B cell (primary cell): Measurements from ENCODE around the gene TPSG1. TPM values are rescaled to one million over a fixed set of nuclear protein-coding genes. Genes with fewer than 3 reads are reported as not detected.

Experiments used
- ATAC-seq: fragments of 200-7000 bp; cut with Tn5 transposase; one replicate; pipeline ENCODE4 v1.10.0; 2021; ENCODE audit warnings: low read depth, mild to moderate bottlenecking, moderate number of reproducible peaks, moderate library complexity
- CTCF ChIA-PET: fragments of 350-600 bp; sonication (Branson Sonifier 250); formaldehyde crosslinking; loops from one replicate; lab custom pipeline; 2021; ENCODE audit warnings: antibody characterized with exemption, inconsistent platforms; lab: Charles Lee
- POLR2A ChIA-PET: fragments of 350-600 bp; sonication (Branson Sonifier 250); formaldehyde crosslinking; loops from one replicate; lab custom pipeline; 2021; ENCODE audit warnings: antibody characterized with exemption; lab: Charles Lee
- DNase-seq: peaks from one replicate; pipeline ENCODE4 v3.0.0; 2013
- H2AFZ ChIP-seq: 2 replicates; pipeline ENCODE4 v1.6.1; 2012; ENCODE audit warnings: mild to moderate bottlenecking, low read depth, low read length; ENCODE audit not compliant: insufficient read depth, poor library complexity, severe bottlenecking
- H3K27ac ChIP-seq, 2 donors: 1 replicate in 1 of 2; 2 replicates in 1 of 2; pipeline ENCODE4 v1.5.1; 2012 to 2013; ENCODE audit warnings: low read length in 2 of 2, mild to moderate bottlenecking in 2 of 2, moderate library complexity in 1 of 2
- H3K27me3 ChIP-seq, 4 experiments: fragments of 200-600 bp in 1 of 4; sonication (generic) in 1 of 4; replicated peaks in 1 of 4; 1 replicate in 2 of 4; 2 replicates in 2 of 4; pipeline versions ENCODE4 v1.6.1 to v1.7.0; 2013 to 2016; ENCODE audit warnings: low read length in 3 of 4, mild to moderate bottlenecking in 2 of 4, mixed read lengths in 1 of 4, moderate library complexity in 1 of 4; ENCODE audit not compliant: insufficient read depth in 4 of 4, control insufficient read depth in 3 of 4; ENCODE audit errors: control extremely low read depth in 1 of 4
- H3K36me3 ChIP-seq, 2 experiments: replicated peaks in 1 of 2; 1 replicate in 1 of 2; 2 replicates in 1 of 2; pipeline versions ENCODE4 v1.6.1 to v1.7.1; 2013; ENCODE audit warnings: low read length in 1 of 2; ENCODE audit not compliant: insufficient read depth in 2 of 2, control insufficient read depth in 1 of 2; ENCODE audit errors: control extremely low read depth in 1 of 2, extremely low read depth in 1 of 2
- H3K4me1 ChIP-seq, 2 donors: fragments of 200-600 bp in 1 of 2; sonication (generic) in 1 of 2; 1 replicate in 1 of 2; 2 replicates in 1 of 2; pipeline versions ENCODE4 v1.5.1 to v1.6.1; 2013 to 2017; ENCODE audit warnings: low read length in 2 of 2; ENCODE audit not compliant: control insufficient read depth in 2 of 2, insufficient read depth in 2 of 2
- H3K4me2 ChIP-seq: replicated peaks from 2 replicates; pipeline ENCODE3; 2012; ENCODE audit warnings: mild to moderate bottlenecking, low read depth, low read length; ENCODE audit not compliant: poor library complexity, severe bottlenecking
- H3K4me3 ChIP-seq, 5 experiments: fragments of 200-600 bp in 1 of 5; sonication (generic) in 1 of 5; 1 replicate in 3 of 5; 2 replicates in 2 of 5; pipeline versions ENCODE4 v1.5.1 to v1.7.0; 2011 to 2016; ENCODE audit warnings: low read length in 4 of 5, mild to moderate bottlenecking in 4 of 5, low read depth in 2 of 5, control low read depth in 1 of 5, moderate library complexity in 1 of 5; ENCODE audit not compliant: insufficient read depth in 1 of 5; ENCODE audit errors: control extremely low read depth in 1 of 5, extremely low read depth in 1 of 5
- H3K79me2 ChIP-seq: fragments of 200-600 bp; sonication (generic); one replicate; pipeline ENCODE4 v1.6.0; 2016; ENCODE audit warnings: low read length; ENCODE audit not compliant: control insufficient read depth, insufficient read depth
- H3K9ac ChIP-seq: fragments of 200-600 bp; sonication (generic); 2 replicates; pipeline ENCODE4 v1.6.1; 2017; ENCODE audit warnings: mild to moderate bottlenecking, low read length, moderate library complexity
- H3K9me3 ChIP-seq, 3 donors: one replicate each; pipeline versions ENCODE4 v1.6.1 to v1.7.1; 2013; ENCODE audit warnings: low read length in 2 of 3; ENCODE audit not compliant: control insufficient read depth in 2 of 3, insufficient read depth in 1 of 3; ENCODE audit errors: control extremely low read depth in 1 of 3
- H4K20me1 ChIP-seq: 2 replicates; pipeline ENCODE4 v1.6.0; 2012; ENCODE audit warnings: mild to moderate bottlenecking, low read length; ENCODE audit not compliant: insufficient read depth, control insufficient read depth, poor library complexity, severe bottlenecking
- H3K27ac Mint-ChIP-seq: one replicate; pipeline ENCODE4 v1.8.0; 2021; ENCODE audit warnings: mixed read lengths
- H3K27me3 Mint-ChIP-seq: one replicate; pipeline ENCODE4 v1.8.0; 2021; ENCODE audit warnings: mixed read lengths
- H3K4me1 Mint-ChIP-seq: one replicate; pipeline ENCODE4 v1.8.0; 2021; ENCODE audit warnings: mixed read lengths
- H3K4me3 Mint-ChIP-seq: one replicate; pipeline ENCODE4 v1.8.0; 2021; ENCODE audit warnings: mixed read lengths
- H3K9me3 Mint-ChIP-seq: one replicate; pipeline ENCODE4 v1.8.0; 2022; ENCODE audit warnings: mixed read lengths; ENCODE audit not compliant: insufficient read depth
- CTCF ChIP-seq: fragments of 200-600 bp; IDR thresholded peaks from one replicate; pipeline ENCODE4 v1.8.0; 2022; ENCODE audit warnings: antibody characterized with exemption, mild to moderate bottlenecking
- EZH2 ChIP-seq: IDR thresholded peaks from 2 replicates; pipeline ENCODE4 v1.6.1; 2012; ENCODE audit warnings: borderline replicate concordance, low read depth, mild to moderate bottlenecking, moderate library complexity, low read length; ENCODE audit not compliant: insufficient read depth, poor library complexity, severe bottlenecking
- WGBS: methylation state at CpG from one replicate; pipeline ENCODE4 v1.1.5; 2013; ENCODE audit warnings: missing lambda C conversion rate; ENCODE audit not compliant: insufficient coverage; 5-methylcytosine and 5-hydroxymethylcytosine counted together
- intact Hi-C: fragments of 100-400 bp; cut with micrococcal nuclease; formaldehyde crosslinking; loops from one replicate; pipeline ENCODE4 v1.10.0; 2022
- polyA minus RNA-seq: library from RNA; depleted of rRNA, polyadenylated mRNA; stranded (reverse); fragments of >200 nt; gene quantifications from 2 replicates; pipeline ENCODE4 v1.2.3, GENCODE V29; 2012
- polyA plus RNA-seq: library from polyadenylated mRNA; depleted of rRNA; stranded (reverse); fragments of >200 nt; gene quantifications from 2 replicates; pipeline ENCODE4 v1.2.3, GENCODE V29; 2012
- total RNA-seq, 2 donors: library from RNA; stranded (reverse); fragments of 120-200 nt in 1 of 2; gene quantifications; 1 replicate in 1 of 2; 2 replicates in 1 of 2; pipeline versions ENCODE4 v1.2.3 to v1.2.4, GENCODE V29; 2013 to 2022

Gene TPSG1
- total RNA-seq (not detected in 2 replicates), polyA plus RNA-seq (not detected in 2 replicates), polyA minus RNA-seq (not detected in 2 replicates)
- not detected for total RNA-seq (2013)

GRCh38 chr16:1225051-1225451 lies at the start of gene TPSG1:
TPSG1 (minus strand) TSS chr16:1225268; CDS start chr16:1225252, 16 bp downstream.
- DNase-seq (no peak), ATAC-seq (no peak)
- Histone ChIP-seq H3K4me1 (no peaks in the 10 kb centered on the region), H2AFZ (no peak within 1 kb of the TSS), H3K36me3 (no peaks in the 10 kb centered on the region), H3K4me3 (no peak within 1 kb of the TSS), H3K9ac (no peak within 1 kb of the TSS), H3K9me3 (no peaks in the 10 kb centered on the region), H3K4me2 (no peak within 1 kb of the TSS), H3K79me2 (no peaks in the 10 kb centered on the region), H3K27me3 (no peaks in the 10 kb centered on the region), H4K20me1 (no peaks in the 10 kb centered on the region), H3K27ac (no peak within 1 kb of the TSS)
- no peaks in the 10 kb centered on the region for H3K27me3 Mint-ChIP-seq
- CTCF ChIA-PET = no interaction called here
- no peaks in the 10 kb centered on the region for H3K4me1 Mint-ChIP-seq
- H3K27ac Mint-ChIP-seq = no peak within 1 kb of the TSS
- intact Hi-C loops = no loop called here
- TF ChIP-seq EZH2 (no peak), CTCF (no peak)
- 72% methylated on average over 7 of the region's 10 CpGs for WGBS
- no peak within 1 kb of the TSS for H3K4me3 Mint-ChIP-seq
- H3K9me3 Mint-ChIP-seq = no peaks in the 10 kb centered on the region
- POLR2A ChIA-PET = no interaction called here

DNA sequence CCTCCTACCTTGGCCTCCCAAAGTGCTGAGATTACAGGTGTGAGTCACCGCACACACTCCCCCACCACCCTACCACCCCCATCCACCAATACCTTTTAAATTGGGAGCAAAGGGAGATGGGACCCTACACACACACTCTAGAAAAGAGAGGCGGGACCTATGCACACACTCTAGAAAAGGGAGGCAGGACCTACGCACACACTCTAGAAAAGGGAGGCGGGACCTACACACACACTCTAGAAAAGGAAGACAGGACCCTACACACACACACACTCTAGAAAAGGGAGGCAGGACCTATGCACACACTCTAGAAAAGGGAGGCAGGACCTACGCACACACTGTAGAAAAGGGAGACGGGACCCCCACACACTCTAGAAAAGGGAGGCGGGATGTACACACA lies 49.7 kb upstream of the TPSG1 start:
- DNase-seq (no peak), ATAC-seq (no peak)
- Histone ChIP-seq H3K9ac (no peak overlapping the region), H3K4me3 (no peak overlapping the region), H3K79me2 (no peaks in the 10 kb centered on the region), H3K27ac (no peak overlapping the region), H3K27me3 (peaks cover 0 to 24% (median 2%) of the 10 kb centered on the region in 4 experiments), H3K4me2 (no peak overlapping the region), H3K9me3 (no peaks in the 10 kb centered on the region), H2AFZ (no peak overlapping the region), H3K36me3 (no peaks in the 10 kb centered on the region), H3K4me1 (peaks cover 0 to 4% of the 10 kb centered on the region in 2 donors), H4K20me1 (no peaks in the 10 kb centered on the region)
- TF ChIP-seq CTCF = no peak
- no peak for TF ChIP-seq EZH2
- Mint-ChIP-seq H3K27ac (no peak overlapping the region), H3K9me3 (no peaks in the 10 kb centered on the region), H3K4me1 (no peaks in the 10 kb centered on the region), H3K27me3 (peaks cover 25% of the 10 kb centered on the region), H3K4me3 (no peak overlapping the region)
- CTCF ChIA-PET = no interaction called here
- 100% methylated on average over 1 of the region's 7 CpGs for WGBS
- intact Hi-C loops = no loop called here
- POLR2A ChIA-PET = no interaction called here
